PC-3 (cell line): ENCODE results near the gene CEP192. TPM values are rescaled to one million over a fixed set of nuclear protein-coding genes. Genes with fewer than 3 reads are reported as not detected.

ENCODE experiments used
- ATAC-seq: fragments of 200-7000 bp; cut with Tn5 transposase; 2 replicates; pipeline ENCODE4 v1.9.1; 2020; ENCODE audit warnings: mild to moderate bottlenecking, moderate library complexity
- BruUV-seq: library from RNA; stranded (reverse); fragments of 400-500 nt; replicated peaks from 2 replicates; lab custom pipeline; 2021; lab: Mats Ljungman, UMichigan
- CTCF ChIA-PET: fragments of 300-600 bp; sonication (Branson Sonifier 250); formaldehyde crosslinking; loops from one replicate; lab custom pipeline; 2022; ENCODE audit warnings: antibody characterized with exemption; lab: Charles Lee
- POLR2A ChIA-PET: fragments of 300-600 bp; sonication (Branson Sonifier 250); formaldehyde crosslinking; loops from one replicate; lab custom pipeline; 2022; ENCODE audit warnings: antibody characterized with exemption; ENCODE audit not compliant: unreplicated experiment; lab: Charles Lee
- DNase-seq: peaks from one replicate; pipeline ENCODE4 v3.0.0-alpha.2; 2015
- H2AFZ ChIP-seq: fragments of 300-600 bp; sonication (generic); 2 replicates; pipeline ENCODE4 v1.6.0; 2016; ENCODE audit warnings: antibody characterized with exemption, low read length
- H3F3A ChIP-seq: fragments of 300-600 bp; sonication (generic); one replicate; pipeline ENCODE4 v1.6.0; 2017; ENCODE audit warnings: antibody characterized with exemption, low read length, control low read depth, mild to moderate bottlenecking; ENCODE audit not compliant: unreplicated experiment
- H3K27ac ChIP-seq: fragments of 300-600 bp; sonication (generic); 2 replicates; pipeline ENCODE4 v1.5.1; 2016; ENCODE audit warnings: mild to moderate bottlenecking, low read length
- H3K27me3 ChIP-seq: fragments of 300-600 bp; sonication (generic); 2 replicates; pipeline ENCODE4 v1.6.1; 2016; ENCODE audit warnings: low read length, mixed read lengths
- H3K36me3 ChIP-seq: fragments of 300-600 bp; sonication (generic); 2 replicates; pipeline ENCODE4 v1.6.1; 2016; ENCODE audit warnings: low read depth, mixed run types, low read length, mixed read lengths
- H3K4me1 ChIP-seq: fragments of 300-600 bp; sonication (generic); 2 replicates; pipeline ENCODE4 v1.5.1; 2016; ENCODE audit warnings: low read length; ENCODE audit not compliant: insufficient read depth
- H3K4me2 ChIP-seq: fragments of 300-600 bp; sonication (generic); 2 replicates; pipeline ENCODE4 v1.6.0; 2016; ENCODE audit warnings: low read length
- H3K4me3 ChIP-seq: fragments of 300-600 bp; sonication (generic); 2 replicates; pipeline ENCODE4 v1.5.1; 2016; ENCODE audit warnings: mild to moderate bottlenecking, low read length, mixed read lengths
- H3K79me2 ChIP-seq: fragments of 300-600 bp; sonication (generic); 2 replicates; pipeline ENCODE4 v1.6.1; 2017; ENCODE audit warnings: low read length, mixed read lengths
- H3K9ac ChIP-seq: fragments of 300-600 bp; sonication (generic); 2 replicates; pipeline ENCODE4 v1.6.0; 2016; ENCODE audit warnings: mild to moderate bottlenecking, low read length
- H3K9me2 ChIP-seq: fragments of 300-600 bp; sonication (generic); replicated peaks from 2 replicates; pipeline ENCODE4 v1.6.1; 2016; ENCODE audit warnings: mixed run types, low read length, mixed read lengths
- H3K9me3 ChIP-seq: fragments of 300-600 bp; sonication (generic); 2 replicates; pipeline ENCODE4 v1.6.1; 2016; ENCODE audit warnings: low read length, mixed read lengths
- H4K20me1 ChIP-seq: fragments of 300-600 bp; sonication (generic); 2 replicates; pipeline ENCODE4 v1.6.1; 2016; ENCODE audit warnings: low read length, mixed read lengths
- CTCF ChIP-seq: fragments of 300-600 bp; sonication (generic); conservative IDR thresholded peaks from 2 replicates; pipeline ENCODE4 v1.5.1; 2017; ENCODE audit warnings: antibody characterized with exemption, low read depth, mild to moderate bottlenecking, low read length
- EZH2 ChIP-seq: fragments of 300-600 bp; sonication (generic); IDR thresholded peaks from one replicate; pipeline ENCODE4 v1.6.1; 2017; ENCODE audit warnings: antibody characterized with exemption, mild to moderate bottlenecking, low read length; ENCODE audit not compliant: unreplicated experiment
- EZH2phosphoT487 ChIP-seq: fragments of 300-600 bp; sonication (generic); IDR thresholded peaks from 2 replicates; pipeline ENCODE4 v1.6.1; 2018; ENCODE audit warnings: mild to moderate bottlenecking, antibody characterized with exemption, low read length, borderline replicate concordance
- intact Hi-C: fragments of 100-400 bp; cut with micrococcal nuclease; formaldehyde crosslinking; loops from 2 replicates; pipeline ENCODE4 v1.9.0; 2023
- total RNA-seq: library from RNA; depleted of rRNA; stranded (reverse); fragments of >200 nt; gene quantifications from 2 replicates; pipeline ENCODE4 v1.2.3, GENCODE V29; 2014

CEP192 gene
- total RNA-seq, 1 experiment from 2014 or later = 32.6 TPM

GRCh38 chr18:13110559-13110958 is 119.4 kb downstream of the CEP192 start:
- no peak overlapping the region for H3K4me2 ChIP-seq
- DNase-seq = no peak
- BruUV-seq = no TSS peak
- no peaks in the 10 kb centered on the region for H3K9me3 ChIP-seq
- TF ChIP-seq EZH2phosphoT487 (no peak), CTCF (no peak), EZH2 (no peak)
- no peak overlapping the region for H3K27ac ChIP-seq
- no peak for ATAC-seq
- no peaks in the 10 kb centered on the region for H3K27me3 ChIP-seq
- no peaks in the 10 kb centered on the region for H3K4me1 ChIP-seq
- H3K79me2 ChIP-seq = no peaks in the 10 kb centered on the region
- H4K20me1 ChIP-seq = no peaks in the 10 kb centered on the region
- no peaks in the 10 kb centered on the region for H3K9me2 ChIP-seq
- intact Hi-C loops = loop anchor here (10.0 kb wide), 1 partner anchor 46 kb away; no protein-coding TSS in a partner anchor
- peaks cover 60% of the 10 kb centered on the region for H3K36me3 ChIP-seq
- H2AFZ ChIP-seq = no peak overlapping the region
- ChIA-PET POLR2A (no interaction called here), CTCF (no interaction called here)
- no peaks in the 10 kb centered on the region for H3F3A ChIP-seq
- H3K4me3 ChIP-seq = no peak overlapping the region
- no peak overlapping the region for H3K9ac ChIP-seq

DNA sequence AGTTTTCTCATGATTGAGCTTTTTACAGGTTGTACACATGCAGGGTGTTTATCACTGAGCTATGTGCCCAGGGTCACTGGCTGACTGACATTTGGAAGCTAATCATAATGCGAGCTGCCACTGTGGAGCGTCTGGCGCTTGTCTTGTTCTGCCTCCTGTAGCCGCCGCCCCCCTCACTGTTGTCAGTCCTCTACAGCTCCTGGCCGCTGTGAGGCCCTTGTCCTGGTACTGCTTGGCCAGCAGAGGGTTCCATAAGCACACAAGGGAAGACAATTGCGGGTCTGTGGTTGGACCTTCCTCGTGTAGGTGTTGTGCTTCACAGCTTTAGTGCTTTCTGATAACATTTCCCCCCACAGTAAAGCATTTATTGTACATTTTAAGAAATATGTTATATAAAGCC is 121.8 kb downstream of the CEP192 start:
- intact Hi-C loops = loop anchor here (10.0 kb wide), 1 partner anchor 48 kb away; no protein-coding TSS in a partner anchor

More for the DNA sequence above, 121.8 kb downstream of the CEP192 start:
- POLR2A ChIA-PET = interaction anchor here (0.6 kb wide), 1 partner anchor 20 kb away, joined by 3 read pairs; no protein-coding TSS in a partner anchor
- TF ChIP-seq EZH2phosphoT487 (no peak), EZH2 (no peak), CTCF (peak; percentile 52)
- Histone ChIP-seq H3K9me3 (no peaks in the 10 kb centered on the region), H3K4me3 (no peak overlapping the region), H4K20me1 (no peaks in the 10 kb centered on the region), H3K4me1 (no peaks in the 10 kb centered on the region), H3K27me3 (no peaks in the 10 kb centered on the region), H2AFZ (no peak overlapping the region), H3K36me3 (peaks cover 48% of the 10 kb centered on the region), H3K9ac (no peak overlapping the region), H3F3A (no peaks in the 10 kb centered on the region), H3K4me2 (no peak overlapping the region), H3K79me2 (no peaks in the 10 kb centered on the region), H3K9me2 (no peaks in the 10 kb centered on the region), H3K27ac (no peak overlapping the region)
- peak; percentile 87 for ATAC-seq
- DNase-seq = peak; percentile 26
- CTCF ChIA-PET = interaction anchor here (0.6 to 1.0 kb wide), 2 partner anchors 12 to 46 kb away, joined by 3 to 33 read pairs; no protein-coding TSS in a partner anchor
- BruUV-seq = no TSS peak
